PC-9 (cell line): ENCODE measurements around the gene DPEP1. TPM values are rescaled to one million over a fixed set of nuclear protein-coding genes. Genes with fewer than 3 reads are reported as not detected.

Experiments used
- BruUV-seq: library from RNA; stranded (reverse); fragments of 400-500 nt; replicated peaks from 2 replicates; lab custom pipeline; 2021; lab: Mats Ljungman, UMichigan
- CTCF ChIA-PET: fragments of 300-600 bp; sonication (Branson Sonifier 250); formaldehyde crosslinking; loops from one replicate; lab custom pipeline; 2022; ENCODE audit warnings: antibody characterized with exemption; lab: Charles Lee
- POLR2A ChIA-PET: fragments of 300-600 bp; sonication (Branson Sonifier 250); formaldehyde crosslinking; loops from one replicate; lab custom pipeline; 2022; ENCODE audit warnings: antibody characterized with exemption; ENCODE audit not compliant: unreplicated experiment; lab: Charles Lee
- DNase-seq, 2 experiments: peaks; one replicate each; pipeline versions ENCODE4 v3.0.0 to v3.0.0-alpha.2; 2015 to 2022; ENCODE audit warnings: mixed read lengths in 1 of 2
- H2AFZ ChIP-seq: fragments of 200-600 bp; sonication (generic); 2 replicates; pipeline ENCODE4 v1.8.1; 2017; ENCODE audit warnings: antibody characterized with exemption
- H3F3A ChIP-seq: fragments of 200-600 bp; sonication (generic); 2 replicates; pipeline ENCODE4 v1.8.1; 2017; ENCODE audit warnings: antibody characterized with exemption, mild to moderate bottlenecking, low read depth; ENCODE audit not compliant: insufficient read depth
- H3K27ac ChIP-seq: fragments of 200-600 bp; sonication (generic); 2 replicates; pipeline ENCODE4 v1.6.1; 2016; ENCODE audit warnings: mixed run types
- H3K27me3 ChIP-seq: fragments of 200-600 bp; sonication (generic); 2 replicates; pipeline ENCODE4 v1.6.1; 2016; ENCODE audit warnings: low read depth, mixed run types; ENCODE audit not compliant: insufficient read depth
- H3K36me3 ChIP-seq: fragments of 200-600 bp; sonication (generic); 2 replicates; pipeline ENCODE4 v1.6.1; 2016; ENCODE audit warnings: low read depth, mixed run types
- H3K4me1 ChIP-seq: fragments of 200-600 bp; sonication (generic); replicated peaks from 2 replicates; pipeline ENCODE4 v1.6.1; 2016; ENCODE audit warnings: mixed run types; ENCODE audit not compliant: insufficient read depth
- H3K4me2 ChIP-seq: fragments of 200-600 bp; sonication (generic); 2 replicates; pipeline ENCODE4 v1.6.1; 2017; ENCODE audit warnings: mixed run types
- H3K4me3 ChIP-seq: fragments of 200-600 bp; sonication (generic); 2 replicates; pipeline ENCODE4 v1.6.1; 2016; ENCODE audit warnings: mixed run types
- H3K79me2 ChIP-seq: fragments of 200-600 bp; sonication (generic); 2 replicates; pipeline ENCODE4 v1.6.1; 2017; ENCODE audit warnings: low read depth, mixed run types
- H3K9me2 ChIP-seq: fragments of 200-600 bp; sonication (generic); 2 replicates; pipeline ENCODE4 v1.8.1; 2017; ENCODE audit warnings: mild to moderate bottlenecking; ENCODE audit not compliant: insufficient read depth
- H3K9me3 ChIP-seq: fragments of 200-600 bp; sonication (generic); 2 replicates; pipeline ENCODE4 v1.8.1; 2016; ENCODE audit warnings: low read depth; ENCODE audit not compliant: insufficient read depth
- H4K20me1 ChIP-seq: fragments of 200-600 bp; sonication (generic); 2 replicates; pipeline ENCODE4 v1.8.1; 2017; ENCODE audit not compliant: insufficient read depth
- CTCF ChIP-seq: fragments of 200-600 bp; sonication (generic); conservative IDR thresholded peaks from 2 replicates; pipeline ENCODE4 v1.6.1; 2017; ENCODE audit warnings: mixed run types, antibody characterized with exemption, mild to moderate bottlenecking, moderate library complexity
- EZH2 ChIP-seq: fragments of 200-600 bp; sonication (generic); IDR thresholded peaks from 2 replicates; pipeline ENCODE4 v1.8.0; 2017; ENCODE audit warnings: antibody characterized with exemption, low read depth
- intact Hi-C: fragments of 100-400 bp; cut with micrococcal nuclease; formaldehyde crosslinking; loops from one replicate; pipeline ENCODE4 v1.10.0; 2022; ENCODE audit not compliant: unreplicated experiment
- total RNA-seq: library from RNA; stranded (reverse); gene quantifications from 2 replicates; pipeline ENCODE4 v1.2.3, GENCODE V29; 2021

Gene DPEP1
- total RNA-seq, 1 experiment from 2014 or later = not detected

DNA sequence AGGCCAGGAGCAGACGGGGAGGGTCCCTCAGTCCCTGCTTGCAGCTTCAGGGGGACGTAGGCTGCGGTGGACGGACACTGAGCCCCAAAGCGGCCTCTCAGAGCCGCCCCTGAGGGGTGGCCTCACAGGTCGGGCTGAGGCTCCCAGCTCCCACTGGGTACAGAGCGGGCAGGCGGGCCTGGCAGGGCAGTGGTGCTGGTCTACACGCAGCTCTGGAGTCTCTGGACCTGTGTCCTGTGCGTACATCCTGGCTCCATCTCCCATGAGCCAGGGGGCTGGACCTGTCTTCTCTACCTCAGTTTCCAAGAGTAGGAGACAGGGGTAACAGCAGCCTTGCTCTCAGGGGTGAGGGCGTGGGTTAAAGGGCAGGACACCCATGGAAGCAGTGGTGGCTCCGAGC lies 1.7 kb downstream of the DPEP1 start:
- Histone ChIP-seq H3F3A (peaks cover 8% of the 10 kb centered on the region), H3K9me3 (no peaks in the 10 kb centered on the region), H3K4me2 (no peak overlapping the region), H3K9me2 (no peaks in the 10 kb centered on the region), H3K4me1 (no peaks in the 10 kb centered on the region), H2AFZ (no peak overlapping the region), H3K36me3 (no peaks in the 10 kb centered on the region), H4K20me1 (no peaks in the 10 kb centered on the region), H3K79me2 (no peaks in the 10 kb centered on the region), H3K27ac (no peak overlapping the region), H3K4me3 (no peak overlapping the region), H3K27me3 (peaks cover 4% of the 10 kb centered on the region; the same call in 1 of the 2 replicates)
- BruUV-seq = no TSS peak
- no peak for TF ChIP-seq CTCF
- no peak for TF ChIP-seq EZH2
- CTCF ChIA-PET = interaction anchor here (0.6 to 0.8 kb wide), 3 partner anchors 32 to 438 kb away, joined by 3 to 12 read pairs (median 8); no protein-coding TSS in a partner anchor
- intact Hi-C loops = no loop called here
- POLR2A ChIA-PET = no interaction called here
- DNase-seq = no peak

GRCh38 chr16:89615596-89616090 lies 2.2 kb downstream of the DPEP1 start:
- Histone ChIP-seq H3K79me2 (no peaks in the 10 kb centered on the region), H2AFZ (no peak overlapping the region), H3K4me1 (no peaks in the 10 kb centered on the region), H3K4me3 (no peak overlapping the region), H3K27ac (no peak overlapping the region), H3K4me2 (no peak overlapping the region), H3K9me2 (no peaks in the 10 kb centered on the region), H3K9me3 (no peaks in the 10 kb centered on the region), H3K36me3 (no peaks in the 10 kb centered on the region), H4K20me1 (no peaks in the 10 kb centered on the region), H3F3A (peaks cover 13% of the 10 kb centered on the region), H3K27me3 (peaks cover 9% of the 10 kb centered on the region; the same call in 1 of the 2 replicates)
- intact Hi-C loops = no loop called here
- ChIA-PET CTCF (interaction anchor here (0.6 kb wide), 1 partner anchor 23 kb away, joined by 11 read pairs; no protein-coding TSS in a partner anchor), POLR2A (no interaction called here)
- DNase-seq = peak in 1 of 2 experiments; percentile 53
- TF ChIP-seq CTCF (peak; percentile 91), EZH2 (no peak)
- no TSS peak for BruUV-seq

DNA sequence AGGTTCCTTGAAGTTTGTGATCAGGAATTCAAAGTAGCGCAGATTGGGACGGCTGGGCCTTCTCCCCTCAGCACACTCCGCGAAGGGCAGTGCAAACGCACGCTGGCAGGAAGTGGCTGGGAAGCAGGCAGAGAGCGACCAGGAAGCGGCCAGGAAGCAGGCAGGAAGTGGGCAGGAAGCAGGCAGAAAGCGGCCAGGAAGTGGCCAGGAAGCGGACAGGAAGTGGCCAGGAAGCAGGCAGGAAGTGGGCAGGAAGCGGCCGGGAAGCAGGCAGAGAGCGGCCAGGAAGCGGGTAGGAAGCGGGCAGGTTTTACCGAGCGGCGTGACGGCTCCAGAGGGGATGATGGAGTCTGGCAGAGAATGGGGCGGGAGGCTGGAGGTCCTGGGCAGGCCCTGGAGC lies 3.2 kb downstream of the DPEP1 start:
- no peak for DNase-seq
- Histone ChIP-seq H3K4me1 (no peaks in the 10 kb centered on the region), H3K36me3 (no peaks in the 10 kb centered on the region), H3K79me2 (no peaks in the 10 kb centered on the region), H3K27ac (no peak overlapping the region), H4K20me1 (no peaks in the 10 kb centered on the region), H3K4me2 (no peak overlapping the region), H3K9me3 (no peaks in the 10 kb centered on the region), H3F3A (peaks cover 14% of the 10 kb centered on the region), H3K27me3 (peaks cover 17% of the 10 kb centered on the region; the same call in 1 of the 2 replicates), H3K9me2 (no peaks in the 10 kb centered on the region), H2AFZ (no peak overlapping the region), H3K4me3 (no peak overlapping the region)
- ChIA-PET POLR2A (no interaction called here), CTCF (interaction anchor here (0.7 kb wide), 1 partner anchor 48 kb away, joined by 5 read pairs; no protein-coding TSS in a partner anchor)
- TF ChIP-seq EZH2 (no peak), CTCF (no peak)
- intact Hi-C loops = no loop called here
- no TSS peak for BruUV-seq
